Hair follicle dermal papilla cell (primary cell): ENCODE data around the gene TRMU. TPM values are rescaled to one million over a fixed set of nuclear protein-coding genes. Genes with fewer than 3 reads are reported as not detected.

ENCODE experiments used
- total RNA-seq: library from RNA; depleted of rRNA; stranded (reverse); fragments of >200 nt; gene quantifications from 2 replicates; pipeline ENCODE4 v1.2.3, GENCODE V29; 2012

The TRMU gene
- 23.0 and 23.3 TPM in 2 replicates for total RNA-seq

DNA sequence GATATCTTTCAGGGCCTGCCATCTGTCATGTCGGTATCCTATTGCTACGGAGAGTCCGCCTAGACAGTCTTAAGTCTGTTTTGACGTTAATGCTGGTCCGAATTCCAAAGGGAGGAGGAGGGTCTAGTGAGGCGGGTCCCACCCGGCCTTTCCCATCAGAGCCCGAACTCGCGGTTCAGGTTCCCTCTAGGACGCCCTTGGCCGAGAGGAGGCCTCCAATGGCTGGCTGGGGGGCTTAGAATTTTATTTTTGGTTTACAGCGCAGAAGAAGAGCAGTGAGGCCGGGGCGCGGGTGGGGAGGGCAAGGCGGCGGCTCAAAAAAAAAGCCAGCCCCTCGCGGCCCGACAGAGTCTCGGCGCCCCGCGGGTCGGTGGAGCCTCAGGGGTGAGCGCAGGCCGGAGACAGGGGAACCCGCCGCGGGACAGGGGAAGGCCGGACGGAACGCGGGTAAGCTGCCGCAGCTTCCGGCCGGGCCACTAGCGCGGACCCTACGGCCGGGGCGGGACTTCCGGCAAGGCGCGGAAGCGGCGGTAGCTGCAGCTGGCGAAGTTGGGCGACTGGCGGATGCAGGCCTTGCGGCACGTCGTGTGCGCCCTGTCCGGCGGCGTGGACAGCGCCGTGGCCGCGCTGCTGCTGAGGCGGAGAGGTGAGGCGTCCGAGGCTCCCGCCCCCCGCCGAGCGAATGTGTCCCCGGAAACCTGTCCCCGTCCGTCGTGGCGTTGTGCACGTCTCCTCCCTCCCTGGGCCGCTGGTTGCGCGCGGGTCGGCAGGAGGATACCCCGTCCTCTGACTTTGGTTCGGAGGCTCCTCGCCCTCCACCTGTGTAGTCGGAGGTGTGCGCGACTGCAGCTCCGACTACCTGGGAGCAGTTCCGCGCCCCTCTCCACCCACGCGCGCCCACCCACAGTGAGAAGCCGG is at the start of gene TRMU:
TRMU (plus strand) TSS at position 514 of the 918 bp plus-strand sequence; CDS start at position 565, 51 bp downstream.

DNA sequence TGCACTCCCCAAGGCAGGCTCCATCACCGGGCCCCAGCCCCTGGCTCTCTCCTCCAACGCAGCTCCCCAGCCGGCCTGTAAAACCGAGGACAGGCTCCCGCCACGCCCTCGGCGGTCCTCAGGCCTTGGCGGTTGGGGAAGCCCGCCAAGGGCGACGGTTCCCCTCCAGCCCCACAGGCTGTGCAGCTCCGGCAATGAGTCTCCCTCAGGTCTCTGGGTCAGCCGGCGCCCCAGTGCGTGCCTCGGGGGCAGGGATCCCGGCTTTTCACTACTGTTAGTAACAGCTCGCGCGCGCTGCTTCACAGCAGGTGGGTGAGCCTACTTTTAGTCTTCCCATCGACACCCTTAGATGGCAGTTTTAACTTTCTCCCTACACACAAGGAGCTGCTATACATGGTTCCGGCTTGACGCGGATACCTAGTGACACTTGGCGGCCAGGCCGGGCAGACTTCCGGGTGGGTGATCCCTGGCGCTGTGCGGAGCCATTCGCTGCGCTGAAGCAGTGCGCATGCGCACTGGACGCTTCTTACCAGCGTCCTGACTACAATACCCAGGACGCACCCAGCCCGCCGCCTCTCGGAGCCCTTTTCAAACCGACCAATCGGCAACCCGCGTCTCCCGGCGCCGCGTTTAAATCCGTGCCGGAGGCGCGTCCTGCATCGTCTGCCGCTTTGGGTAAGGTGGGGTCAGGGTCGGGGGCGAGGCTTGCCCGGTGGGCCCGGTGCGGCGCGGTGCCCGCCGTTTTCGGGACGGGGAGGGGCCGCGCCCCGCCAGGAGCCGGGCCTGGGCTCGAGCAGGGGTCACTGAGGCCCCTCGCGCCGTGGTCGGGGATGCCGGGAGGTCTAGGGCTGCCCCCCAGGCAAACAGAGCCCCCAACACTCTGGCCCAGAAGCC is 39.0 kb upstream of the TRMU start, which contains the start of gene GTSE1:
GTSE1 (plus strand) TSS at position 614 of the 894 bp plus-strand sequence. CDS start 531 bp downstream, outside the sequence.

Other genes with a start within 250 kb of the TRMU start
- 39.8 and 43.5 TPM in 2 replicates for gene PPARA, start 185.2 kb upstream of the TRMU start, total RNA-seq
- 15.6 and 17.0 TPM in 2 replicates for gene CDPF1, start 85.4 kb upstream of the TRMU start, total RNA-seq
- gene PKDREJ, start 72.4 kb upstream of the TRMU start, total RNA-seq: under 0.01 TPM in 1 of 2 replicates, not detected in the other
- 29.0 and 42.5 TPM in 2 replicates for gene TTC38, start 67.7 kb upstream of the TRMU start, total RNA-seq
- 2.2 and 2.4 TPM in 2 replicates for gene GTSE1, start 38.8 kb upstream of the TRMU start, total RNA-seq
- gene CELSR1, start 201.9 kb downstream of the TRMU start, total RNA-seq: 1.6 and 3.1 TPM in 2 replicates